22Rv1 (cell line): ENCODE results near the gene PRPSAP2.

ENCODE experiments used
- ZFX ChIP-seq: fragments of 450-650 bp; IDR thresholded peaks from 2 replicates; pipeline ENCODE4 v1.6.1; 2017; ENCODE audit warnings: antibody characterized with exemption, borderline replicate concordance
- TF ChIP-seq, protein P1 (sequence below): fragments of 450-650 bp; IDR thresholded peaks from 2 replicates; pipeline ENCODE4 v1.5.1; 2017; ENCODE audit warnings: mild to moderate bottlenecking

DNA sequence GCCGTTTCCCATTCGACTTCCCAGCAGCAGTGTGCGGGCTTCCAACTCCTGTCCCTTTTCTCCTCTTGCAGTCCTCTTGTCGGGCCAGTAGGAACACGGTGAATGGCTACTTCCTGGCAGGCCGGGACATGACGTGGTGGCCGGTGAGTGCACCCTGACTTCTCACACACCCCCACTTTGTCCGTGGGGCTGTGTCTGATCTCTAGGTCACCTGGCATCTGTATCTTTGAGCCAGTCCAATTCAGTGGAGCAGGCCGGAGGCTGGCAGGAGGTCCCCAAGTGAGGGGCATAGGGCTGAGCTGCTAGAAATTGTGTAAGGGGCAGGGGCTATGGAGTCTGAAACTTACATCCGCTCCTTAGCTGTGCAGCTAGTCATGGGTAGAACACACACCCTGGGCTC is 100.7 kb downstream of the PRPSAP2 start:
- TF ChIP-seq, protein P1, sequence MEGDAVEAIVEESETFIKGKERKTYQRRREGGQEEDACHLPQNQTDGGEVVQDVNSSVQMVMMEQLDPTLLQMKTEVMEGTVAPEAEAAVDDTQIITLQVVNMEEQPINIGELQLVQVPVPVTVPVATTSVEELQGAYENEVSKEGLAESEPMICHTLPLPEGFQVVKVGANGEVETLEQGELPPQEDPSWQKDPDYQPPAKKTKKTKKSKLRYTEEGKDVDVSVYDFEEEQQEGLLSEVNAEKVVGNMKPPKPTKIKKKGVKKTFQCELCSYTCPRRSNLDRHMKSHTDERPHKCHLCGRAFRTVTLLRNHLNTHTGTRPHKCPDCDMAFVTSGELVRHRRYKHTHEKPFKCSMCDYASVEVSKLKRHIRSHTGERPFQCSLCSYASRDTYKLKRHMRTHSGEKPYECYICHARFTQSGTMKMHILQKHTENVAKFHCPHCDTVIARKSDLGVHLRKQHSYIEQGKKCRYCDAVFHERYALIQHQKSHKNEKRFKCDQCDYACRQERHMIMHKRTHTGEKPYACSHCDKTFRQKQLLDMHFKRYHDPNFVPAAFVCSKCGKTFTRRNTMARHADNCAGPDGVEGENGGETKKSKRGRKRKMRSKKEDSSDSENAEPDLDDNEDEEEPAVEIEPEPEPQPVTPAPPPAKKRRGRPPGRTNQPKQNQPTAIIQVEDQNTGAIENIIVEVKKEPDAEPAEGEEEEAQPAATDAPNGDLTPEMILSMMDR = no peak
- TF ChIP-seq ZFX = no peak
